B cell (primary cell): ENCODE data around the gene SCEL. TPM values are rescaled to one million over a fixed set of nuclear protein-coding genes. Genes with fewer than 3 reads are reported as not detected.
A peak's percentile ranks its signal among the peaks of the same experiment; 100 is the strongest.

Experiments used
- ATAC-seq: fragments of 200-7000 bp; cut with Tn5 transposase; one replicate; pipeline ENCODE4 v1.10.0; 2021; ENCODE audit warnings: low read depth, mild to moderate bottlenecking, moderate number of reproducible peaks, moderate library complexity
- CTCF ChIA-PET: fragments of 350-600 bp; sonication (Branson Sonifier 250); formaldehyde crosslinking; loops from one replicate; lab custom pipeline; 2021; ENCODE audit warnings: antibody characterized with exemption, inconsistent platforms; lab: Charles Lee
- POLR2A ChIA-PET: fragments of 350-600 bp; sonication (Branson Sonifier 250); formaldehyde crosslinking; loops from one replicate; lab custom pipeline; 2021; ENCODE audit warnings: antibody characterized with exemption; lab: Charles Lee
- DNase-seq: peaks from one replicate; pipeline ENCODE4 v3.0.0; 2013
- H2AFZ ChIP-seq: 2 replicates; pipeline ENCODE4 v1.6.1; 2012; ENCODE audit warnings: mild to moderate bottlenecking, low read depth, low read length; ENCODE audit not compliant: insufficient read depth, poor library complexity, severe bottlenecking
- H3K27ac ChIP-seq, 2 donors: 1 replicate in 1 of 2; 2 replicates in 1 of 2; pipeline ENCODE4 v1.5.1; 2012 to 2013; ENCODE audit warnings: low read length in 2 of 2, mild to moderate bottlenecking in 2 of 2, moderate library complexity in 1 of 2
- H3K27me3 ChIP-seq, 4 experiments: fragments of 200-600 bp in 1 of 4; sonication (generic) in 1 of 4; replicated peaks in 1 of 4; 1 replicate in 2 of 4; 2 replicates in 2 of 4; pipeline versions ENCODE4 v1.6.1 to v1.7.0; 2013 to 2016; ENCODE audit warnings: low read length in 3 of 4, mild to moderate bottlenecking in 2 of 4, mixed read lengths in 1 of 4, moderate library complexity in 1 of 4; ENCODE audit not compliant: insufficient read depth in 4 of 4, control insufficient read depth in 3 of 4; ENCODE audit errors: control extremely low read depth in 1 of 4
- H3K36me3 ChIP-seq, 2 experiments: replicated peaks in 1 of 2; 1 replicate in 1 of 2; 2 replicates in 1 of 2; pipeline versions ENCODE4 v1.6.1 to v1.7.1; 2013; ENCODE audit warnings: low read length in 1 of 2; ENCODE audit not compliant: insufficient read depth in 2 of 2, control insufficient read depth in 1 of 2; ENCODE audit errors: control extremely low read depth in 1 of 2, extremely low read depth in 1 of 2
- H3K4me1 ChIP-seq, 2 donors: fragments of 200-600 bp in 1 of 2; sonication (generic) in 1 of 2; 1 replicate in 1 of 2; 2 replicates in 1 of 2; pipeline versions ENCODE4 v1.5.1 to v1.6.1; 2013 to 2017; ENCODE audit warnings: low read length in 2 of 2; ENCODE audit not compliant: control insufficient read depth in 2 of 2, insufficient read depth in 2 of 2
- H3K4me2 ChIP-seq: replicated peaks from 2 replicates; pipeline ENCODE3; 2012; ENCODE audit warnings: mild to moderate bottlenecking, low read depth, low read length; ENCODE audit not compliant: poor library complexity, severe bottlenecking
- H3K4me3 ChIP-seq, 5 experiments: fragments of 200-600 bp in 1 of 5; sonication (generic) in 1 of 5; 1 replicate in 3 of 5; 2 replicates in 2 of 5; pipeline versions ENCODE4 v1.5.1 to v1.7.0; 2011 to 2016; ENCODE audit warnings: low read length in 4 of 5, mild to moderate bottlenecking in 4 of 5, low read depth in 2 of 5, control low read depth in 1 of 5, moderate library complexity in 1 of 5; ENCODE audit not compliant: insufficient read depth in 1 of 5; ENCODE audit errors: control extremely low read depth in 1 of 5, extremely low read depth in 1 of 5
- H3K79me2 ChIP-seq: fragments of 200-600 bp; sonication (generic); one replicate; pipeline ENCODE4 v1.6.0; 2016; ENCODE audit warnings: low read length; ENCODE audit not compliant: control insufficient read depth, insufficient read depth
- H3K9ac ChIP-seq: fragments of 200-600 bp; sonication (generic); 2 replicates; pipeline ENCODE4 v1.6.1; 2017; ENCODE audit warnings: mild to moderate bottlenecking, low read length, moderate library complexity
- H3K9me3 ChIP-seq, 3 donors: one replicate each; pipeline versions ENCODE4 v1.6.1 to v1.7.1; 2013; ENCODE audit warnings: low read length in 2 of 3; ENCODE audit not compliant: control insufficient read depth in 2 of 3, insufficient read depth in 1 of 3; ENCODE audit errors: control extremely low read depth in 1 of 3
- H4K20me1 ChIP-seq: 2 replicates; pipeline ENCODE4 v1.6.0; 2012; ENCODE audit warnings: mild to moderate bottlenecking, low read length; ENCODE audit not compliant: insufficient read depth, control insufficient read depth, poor library complexity, severe bottlenecking
- H3K27ac Mint-ChIP-seq: one replicate; pipeline ENCODE4 v1.8.0; 2021; ENCODE audit warnings: mixed read lengths
- H3K27me3 Mint-ChIP-seq: one replicate; pipeline ENCODE4 v1.8.0; 2021; ENCODE audit warnings: mixed read lengths
- H3K4me1 Mint-ChIP-seq: one replicate; pipeline ENCODE4 v1.8.0; 2021; ENCODE audit warnings: mixed read lengths
- H3K4me3 Mint-ChIP-seq: one replicate; pipeline ENCODE4 v1.8.0; 2021; ENCODE audit warnings: mixed read lengths
- H3K9me3 Mint-ChIP-seq: one replicate; pipeline ENCODE4 v1.8.0; 2022; ENCODE audit warnings: mixed read lengths; ENCODE audit not compliant: insufficient read depth
- EZH2 ChIP-seq: IDR thresholded peaks from 2 replicates; pipeline ENCODE4 v1.6.1; 2012; ENCODE audit warnings: borderline replicate concordance, low read depth, mild to moderate bottlenecking, moderate library complexity, low read length; ENCODE audit not compliant: insufficient read depth, poor library complexity, severe bottlenecking
- WGBS: methylation state at CpG from one replicate; pipeline ENCODE4 v1.1.5; 2013; ENCODE audit warnings: missing lambda C conversion rate; ENCODE audit not compliant: insufficient coverage; 5-methylcytosine and 5-hydroxymethylcytosine counted together
- intact Hi-C: fragments of 100-400 bp; cut with micrococcal nuclease; formaldehyde crosslinking; loops from one replicate; pipeline ENCODE4 v1.10.0; 2022
- polyA plus RNA-seq: library from polyadenylated mRNA; depleted of rRNA; stranded (reverse); fragments of >200 nt; gene quantifications from 2 replicates; pipeline ENCODE4 v1.2.3, GENCODE V29; 2012
- total RNA-seq, 2 donors: library from RNA; stranded (reverse); fragments of 120-200 nt in 1 of 2; gene quantifications; 1 replicate in 1 of 2; 2 replicates in 1 of 2; pipeline versions ENCODE4 v1.2.3 to v1.2.4, GENCODE V29; 2013 to 2022
- TF ChIP-seq, protein P1 (sequence below): fragments of 200-600 bp; IDR thresholded peaks from one replicate; pipeline ENCODE4 v1.8.0; 2022; ENCODE audit warnings: antibody characterized with exemption, mild to moderate bottlenecking

SCEL gene
- total and polyA plus RNA-seq, 2 donors (not counting 1 experiment from before 2014, with no cell fraction given), result not detected

- Histone ChIP-seq H3K27ac (no peak overlapping the region), H4K20me1 (no peaks in the 10 kb centered on the region), H3K79me2 (no peaks in the 10 kb centered on the region), H3K4me3 (no peak overlapping the region), H3K36me3 (no peaks in the 10 kb centered on the region), H3K9me3 (no peaks in the 10 kb centered on the region), H3K9ac (no peak overlapping the region), H2AFZ (no peak overlapping the region), H3K4me2 (no peak overlapping the region), H3K4me1 (peaks cover 20 to 22% of the 10 kb centered on the region in 2 donors), H3K27me3 (peaks cover 0 to 4% (median 2%) of the 10 kb centered on the region in 4 experiments)
- H3K4me1 Mint-ChIP-seq, result peaks cover 18% of the 10 kb centered on the region
- TF ChIP-seq EZH2, result no peak
- TF ChIP-seq, protein P1, sequence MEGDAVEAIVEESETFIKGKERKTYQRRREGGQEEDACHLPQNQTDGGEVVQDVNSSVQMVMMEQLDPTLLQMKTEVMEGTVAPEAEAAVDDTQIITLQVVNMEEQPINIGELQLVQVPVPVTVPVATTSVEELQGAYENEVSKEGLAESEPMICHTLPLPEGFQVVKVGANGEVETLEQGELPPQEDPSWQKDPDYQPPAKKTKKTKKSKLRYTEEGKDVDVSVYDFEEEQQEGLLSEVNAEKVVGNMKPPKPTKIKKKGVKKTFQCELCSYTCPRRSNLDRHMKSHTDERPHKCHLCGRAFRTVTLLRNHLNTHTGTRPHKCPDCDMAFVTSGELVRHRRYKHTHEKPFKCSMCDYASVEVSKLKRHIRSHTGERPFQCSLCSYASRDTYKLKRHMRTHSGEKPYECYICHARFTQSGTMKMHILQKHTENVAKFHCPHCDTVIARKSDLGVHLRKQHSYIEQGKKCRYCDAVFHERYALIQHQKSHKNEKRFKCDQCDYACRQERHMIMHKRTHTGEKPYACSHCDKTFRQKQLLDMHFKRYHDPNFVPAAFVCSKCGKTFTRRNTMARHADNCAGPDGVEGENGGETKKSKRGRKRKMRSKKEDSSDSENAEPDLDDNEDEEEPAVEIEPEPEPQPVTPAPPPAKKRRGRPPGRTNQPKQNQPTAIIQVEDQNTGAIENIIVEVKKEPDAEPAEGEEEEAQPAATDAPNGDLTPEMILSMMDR, result peak; percentile 10
- POLR2A ChIA-PET, result no interaction called here
- H3K27me3 Mint-ChIP-seq, result peaks cover 4% of the 10 kb centered on the region
- no peaks in the 10 kb centered on the region for H3K9me3 Mint-ChIP-seq
- CTCF ChIA-PET, result interaction anchor here (0.9 to 1.7 kb wide), 2 partner anchors 14 to 58 kb away, joined by 3 to 10 read pairs; no protein-coding TSS in a partner anchor
- WGBS, result no CpG with 5 or more reads among the region's 3 CpGs
- H3K4me3 Mint-ChIP-seq, result no peak overlapping the region
- no peak overlapping the region for H3K27ac Mint-ChIP-seq
- DNase-seq, result no peak
- ATAC-seq, result no peak
- intact Hi-C loops, result no loop called here
Measured at GRCh38 chr13:77506874-77507273, 28.6 kb upstream of the SCEL start.

DNA sequence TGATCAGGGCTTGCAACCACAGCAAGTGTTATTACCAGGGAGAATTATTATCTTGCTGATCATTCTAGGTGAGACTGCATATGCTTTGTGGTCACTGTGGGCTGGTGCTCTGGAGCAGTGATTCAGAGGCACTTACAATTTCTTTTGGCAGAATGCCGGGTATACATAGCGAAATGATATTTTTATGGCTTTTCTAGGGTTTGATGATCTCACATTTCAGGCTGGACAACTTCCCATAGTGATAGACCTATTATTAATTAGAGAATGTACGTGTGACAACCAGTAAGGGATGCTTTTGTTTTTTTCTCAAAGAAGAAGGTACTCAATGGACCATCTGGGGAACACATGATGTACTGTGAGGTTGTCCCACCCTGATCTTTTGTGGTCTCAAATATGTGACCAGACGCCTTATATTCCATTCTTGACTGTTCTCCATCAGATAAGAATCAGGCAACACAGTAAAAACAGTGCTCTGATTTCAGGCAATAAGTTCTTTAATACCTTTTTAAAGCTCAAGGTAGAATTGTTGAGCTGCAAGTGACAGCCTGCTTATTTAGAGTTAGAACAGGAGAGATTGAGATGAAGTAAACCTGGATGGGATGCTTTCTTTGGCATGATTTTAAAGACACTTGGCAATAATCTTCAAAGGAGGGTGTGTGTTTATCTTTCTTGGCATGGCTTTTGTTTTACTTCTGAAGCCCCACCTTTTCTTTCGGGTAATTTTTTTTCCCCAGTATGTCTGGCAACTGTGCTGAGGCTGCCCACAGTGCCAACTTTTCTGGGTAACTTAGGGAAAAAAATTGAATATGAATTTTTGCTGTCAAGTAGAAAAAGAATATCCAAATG, 27.4 kb upstream of the SCEL start:
- POLR2A ChIA-PET, result no interaction called here

More for the DNA sequence above, 27.4 kb upstream of the SCEL start:
- intact Hi-C loops, result no loop called here
- Histone ChIP-seq H3K4me3 (no peak overlapping the region), H3K27ac (no peak overlapping the region), H3K4me2 (no peak overlapping the region), H2AFZ (no peak overlapping the region), H4K20me1 (no peaks in the 10 kb centered on the region), H3K36me3 (no peaks in the 10 kb centered on the region), H3K9ac (no peak overlapping the region), H3K79me2 (no peaks in the 10 kb centered on the region), H3K27me3 (peaks cover 0 to 3% (median 0%) of the 10 kb centered on the region in 4 experiments), H3K4me1 (peaks cover 9 to 10% of the 10 kb centered on the region in 2 donors), H3K9me3 (no peaks in the 10 kb centered on the region)
- no peak for DNase-seq
- CTCF ChIA-PET, result interaction anchor here (0.8 to 2.1 kb wide), 3 partner anchors 15 to 265 kb away, joined by 3 to 5 read pairs (median 3); no protein-coding TSS in a partner anchor
- H3K27ac Mint-ChIP-seq, result no peak overlapping the region
- TF ChIP-seq EZH2, result no peak
- TF ChIP-seq, protein P1, result no peak
- 93% methylated on average over 3 of the region's 5 CpGs for WGBS
- no peak overlapping the region for H3K4me3 Mint-ChIP-seq
- H3K4me1 Mint-ChIP-seq, result peaks cover 9% of the 10 kb centered on the region
- no peaks in the 10 kb centered on the region for H3K27me3 Mint-ChIP-seq
- no peaks in the 10 kb centered on the region for H3K9me3 Mint-ChIP-seq
- no peak for ATAC-seq
